ENCODE measurements around the gene LILRA6.
"Not testable (repeated sequence)": the region's sequence is repeated elsewhere in the genome, so short reads cannot be mapped to it uniquely, and the experiment has no call there.

DNA sequence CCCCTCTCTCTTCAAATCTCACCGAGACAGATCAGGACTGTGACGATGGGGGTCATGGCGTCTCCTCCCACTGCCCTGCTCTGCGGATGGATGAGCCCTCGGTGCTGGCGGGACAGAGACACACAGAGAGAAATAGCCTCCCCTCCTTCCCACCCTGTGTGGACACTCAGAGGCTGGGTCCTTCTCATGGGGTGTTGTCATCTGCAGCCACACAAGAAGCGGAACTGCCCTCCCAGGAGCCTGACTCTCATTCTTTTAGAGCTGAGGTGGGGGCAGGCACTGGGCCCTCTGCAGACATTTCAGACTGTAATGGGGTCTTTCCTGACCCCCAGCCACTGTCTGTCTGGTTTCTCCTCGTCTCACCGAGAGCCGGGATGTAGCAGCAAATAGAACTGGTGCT, 37.9 kb upstream of the LILRA6 start:
- not testable (repeated sequence) for TF ChIP-seq POLR2A (IDR thresholded peaks at IDR 0.05; ENCODE audit: low read length); GATA1 (IDR thresholded peaks at IDR 0.05; ENCODE audit: low read depth, low read length)
